Stomach (tissue), 9 donors: ENCODE results near the gene TP53. TPM values are rescaled to one million over a fixed set of nuclear protein-coding genes. Genes with fewer than 3 reads are reported as not detected.

Experiments
- DNase-seq, 2 donors: peaks; one replicate each; pipeline versions ENCODE4 v3.0.0 to v3.0.0-alpha.2; 2013 to 2019
- H3K27ac ChIP-seq, 5 donors: fragments of 200-600 bp in 4 of 5; sonication (generic) in 4 of 5; one replicate each; pipeline ENCODE4 v1.5.1; 2013 to 2019; ENCODE audit warnings: mild to moderate bottlenecking in 1 of 5, moderate library complexity in 1 of 5
- H3K27me3 ChIP-seq, 3 donors: fragments of 200-600 bp; sonication (generic); one replicate each; pipeline ENCODE4 v1.5.1; 2017 to 2019; ENCODE audit warnings: mixed run types in 1 of 3
- H3K36me3 ChIP-seq, 4 donors: fragments of 200-600 bp; sonication (generic); 1 replicate in 3 of 4; 2 replicates in 1 of 4; pipeline ENCODE4 v1.5.1; 2016 to 2019
- H3K4me1 ChIP-seq, 4 donors: fragments of 200-600 bp; sonication (generic); one replicate each; pipeline ENCODE4 v1.5.1; 2016 to 2019
- H3K4me3 ChIP-seq, 4 donors: fragments of 200-600 bp; sonication (generic) in 3 of 4; one replicate each; pipeline ENCODE4 v1.5.1; 2016 to 2019; ENCODE audit warnings: mild to moderate bottlenecking in 1 of 4
- H3K9me3 ChIP-seq, 4 donors: fragments of 200-600 bp; sonication (generic); one replicate each; pipeline ENCODE4 v1.5.1; 2016 to 2019
- EP300 ChIP-seq: sonication (generic); formaldehyde crosslinking; IDR thresholded peaks from one replicate; pipeline ENCODE4 v1.6.1; 2017; ENCODE audit warnings: antibody characterized with exemption
- POLR2A ChIP-seq, 4 donors: fragments of 450-650 bp; IDR thresholded peaks; one replicate each; pipeline ENCODE4 v1.6.1; 2016; ENCODE audit warnings: antibody characterized with exemption in 4 of 4, control low read depth in 2 of 4, mild to moderate bottlenecking in 1 of 4, moderate library complexity in 1 of 4
- POLR2AphosphoS5 ChIP-seq, 3 donors: sonication (generic); formaldehyde crosslinking; IDR thresholded peaks; one replicate each; pipeline ENCODE4 v1.6.1; 2016; ENCODE audit warnings: antibody characterized with exemption in 3 of 3
- WGBS, 5 donors: extraction: QIAGEN DNeasy Blood & Tissue Kit in 3 of 5; methylation state at CpG; one replicate each; pipeline versions ENCODE4 v1.1.5 to v1.1.7; 2013 to 2018; 5-methylcytosine and 5-hydroxymethylcytosine counted together
- intact Hi-C: fragments of 100-400 bp; cut with DNase I; formaldehyde crosslinking; loops from one replicate; pipeline ENCODE4 v1.15.1; 2023; ENCODE audit warnings: low total_unique reads
- polyA plus RNA-seq, 3 donors: library from polyadenylated mRNA; stranded (reverse); fragments of 200-250 nt; gene quantifications; one replicate each; pipeline ENCODE4 v1.2.3, GENCODE V29; 2013
- total RNA-seq, 5 donors: library from RNA; depleted of rRNA; stranded (reverse); fragments of >200 nt; gene quantifications; one replicate each; pipeline versions ENCODE4 v1.1.0 to v1.2.3, GENCODE V29; 2014 to 2016
- TF ChIP-seq, protein P1 (sequence below), 7 experiments: fragments of 450-650 bp in 4 of 7; fragments of 200-600 bp in 3 of 7; sonication (generic) in 3 of 7; IDR thresholded peaks; one replicate each; pipeline ENCODE4 v1.5.1; 2016 to 2019; ENCODE audit warnings: antibody characterized with exemption in 7 of 7, control low read depth in 2 of 7, mild to moderate bottlenecking in 1 of 7
- donor health status: healthy with polysubstance abuse.
- donor health status: Bipolar disorder and iron deficiency.
- donor health status: healthy.

Gene TP53
- total and polyA plus RNA-seq, 8 donors = 5.8 to 34.8 (median 22.0) TPM

DNA sequence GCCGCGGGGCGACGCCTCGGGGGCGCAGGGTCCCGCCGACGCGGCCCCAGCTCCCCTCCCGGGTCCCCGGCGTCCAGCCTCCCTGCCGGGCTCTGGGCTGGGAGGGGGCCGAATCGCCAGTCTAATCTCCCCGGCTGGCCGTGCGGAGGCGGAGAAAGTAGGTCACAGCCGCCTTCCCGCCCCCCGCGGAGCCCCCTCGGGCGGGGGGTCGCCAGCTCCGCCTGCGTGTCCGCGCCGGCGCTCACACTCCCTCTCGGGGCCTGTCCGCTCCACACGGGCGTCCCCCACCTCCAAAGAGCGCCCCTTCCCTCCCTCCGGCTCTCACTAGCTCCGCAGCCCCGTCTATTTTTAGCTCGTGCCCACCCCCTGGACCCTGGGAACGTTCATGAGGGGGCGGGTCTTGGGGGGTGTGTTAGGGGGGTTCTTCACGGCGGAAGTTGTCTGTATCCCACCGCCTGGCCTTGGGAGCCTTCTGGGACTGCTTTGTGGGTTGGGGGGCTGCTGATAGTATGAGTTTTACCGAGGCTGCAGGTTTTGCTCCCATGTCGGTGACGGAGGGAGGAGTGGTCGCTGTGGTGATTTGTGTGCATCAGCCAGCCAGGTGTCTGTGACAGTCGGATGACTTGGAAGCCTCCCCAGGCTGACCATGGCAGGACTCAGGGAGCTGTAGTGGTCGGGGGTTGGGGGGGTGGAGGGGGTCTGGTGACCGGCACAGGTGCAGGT, 35.5 kb downstream of the TP53 start:
- WGBS, 5 donors = 4 to 8% (median 6%) methylated on average over 29 to 54 of the region's 54 CpGs
- Histone ChIP-seq H3K27ac (peak overlapping the region in 4 of 5 donors; percentile 3 to 80 (median 36)), H3K4me3 (peak overlapping the region; percentile 45 to 67 (median 54)), H3K27me3 (peaks cover 0 to 52% (median 28%) of the 10 kb centered on the region in 3 donors), H3K9me3 (no peaks in the 10 kb centered on the region), H3K4me1 (peaks cover 18 to 27% (median 20%) of the 10 kb centered on the region in 4 donors), H3K36me3 (no peaks in the 10 kb centered on the region)
- intact Hi-C loops = no loop called here
- DNase-seq = peak in 1 of 2 donors; percentile 89
- no peak for TF ChIP-seq POLR2A (IDR thresholded peaks at IDR 0.05)
- TF ChIP-seq, protein P1, sequence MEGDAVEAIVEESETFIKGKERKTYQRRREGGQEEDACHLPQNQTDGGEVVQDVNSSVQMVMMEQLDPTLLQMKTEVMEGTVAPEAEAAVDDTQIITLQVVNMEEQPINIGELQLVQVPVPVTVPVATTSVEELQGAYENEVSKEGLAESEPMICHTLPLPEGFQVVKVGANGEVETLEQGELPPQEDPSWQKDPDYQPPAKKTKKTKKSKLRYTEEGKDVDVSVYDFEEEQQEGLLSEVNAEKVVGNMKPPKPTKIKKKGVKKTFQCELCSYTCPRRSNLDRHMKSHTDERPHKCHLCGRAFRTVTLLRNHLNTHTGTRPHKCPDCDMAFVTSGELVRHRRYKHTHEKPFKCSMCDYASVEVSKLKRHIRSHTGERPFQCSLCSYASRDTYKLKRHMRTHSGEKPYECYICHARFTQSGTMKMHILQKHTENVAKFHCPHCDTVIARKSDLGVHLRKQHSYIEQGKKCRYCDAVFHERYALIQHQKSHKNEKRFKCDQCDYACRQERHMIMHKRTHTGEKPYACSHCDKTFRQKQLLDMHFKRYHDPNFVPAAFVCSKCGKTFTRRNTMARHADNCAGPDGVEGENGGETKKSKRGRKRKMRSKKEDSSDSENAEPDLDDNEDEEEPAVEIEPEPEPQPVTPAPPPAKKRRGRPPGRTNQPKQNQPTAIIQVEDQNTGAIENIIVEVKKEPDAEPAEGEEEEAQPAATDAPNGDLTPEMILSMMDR (IDR thresholded peaks at IDR 0.05) = no peak
- TF ChIP-seq POLR2AphosphoS5 (IDR thresholded peaks at IDR 0.05) = no peak
- no peak for TF ChIP-seq EP300

DNA sequence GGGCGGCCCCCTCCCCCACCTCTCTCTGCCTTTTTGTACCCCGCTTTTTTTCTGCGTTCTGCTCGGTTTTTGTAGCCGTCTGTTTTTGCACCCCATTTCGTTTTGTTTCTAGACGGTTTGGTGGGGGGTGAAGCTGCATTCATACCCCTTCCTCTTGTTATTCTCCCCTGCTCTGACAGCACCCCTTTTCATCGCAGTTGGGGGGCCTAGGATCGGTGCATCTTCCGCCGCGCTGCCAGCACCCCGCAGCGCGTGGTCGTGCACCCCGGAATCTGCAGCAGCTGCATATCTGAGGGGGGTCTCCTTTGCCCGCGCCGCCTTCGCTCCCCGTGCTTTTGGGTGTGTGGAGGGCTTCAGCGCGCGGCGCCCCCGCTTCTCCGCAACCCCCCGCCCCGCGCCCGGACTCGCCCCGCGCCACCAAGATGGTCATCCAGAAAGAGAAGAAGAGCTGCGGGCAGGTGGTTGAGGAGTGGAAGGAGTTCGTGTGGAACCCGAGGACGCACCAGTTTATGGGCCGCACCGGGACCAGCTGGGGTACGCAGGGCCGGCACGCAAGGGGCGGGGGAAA, 36.1 kb downstream of the TP53 start:
- no peak for DNase-seq
- Histone ChIP-seq H3K27ac (peak overlapping the region in 4 of 5 donors; percentile 3 to 80 (median 36)), H3K36me3 (no peaks in the 10 kb centered on the region), H3K4me1 (peaks cover 18 to 23% (median 20%) of the 10 kb centered on the region in 4 donors), H3K27me3 (peaks cover 0 to 52% (median 28%) of the 10 kb centered on the region in 3 donors), H3K9me3 (no peaks in the 10 kb centered on the region), H3K4me3 (peak overlapping the region; percentile 45 to 67 (median 54))
- WGBS, 5 donors = 0 to 2% (median 1%) methylated on average over 36 to 45 of the region's 45 CpGs
- intact Hi-C loops = no loop called here
- TF ChIP-seq POLR2A (IDR thresholded peaks at IDR 0.05) (no peak), POLR2AphosphoS5 (IDR thresholded peaks at IDR 0.05) (no peak), EP300 (no peak)
- TF ChIP-seq, protein P1 (IDR thresholded peaks at IDR 0.05) = no peak

DNA sequence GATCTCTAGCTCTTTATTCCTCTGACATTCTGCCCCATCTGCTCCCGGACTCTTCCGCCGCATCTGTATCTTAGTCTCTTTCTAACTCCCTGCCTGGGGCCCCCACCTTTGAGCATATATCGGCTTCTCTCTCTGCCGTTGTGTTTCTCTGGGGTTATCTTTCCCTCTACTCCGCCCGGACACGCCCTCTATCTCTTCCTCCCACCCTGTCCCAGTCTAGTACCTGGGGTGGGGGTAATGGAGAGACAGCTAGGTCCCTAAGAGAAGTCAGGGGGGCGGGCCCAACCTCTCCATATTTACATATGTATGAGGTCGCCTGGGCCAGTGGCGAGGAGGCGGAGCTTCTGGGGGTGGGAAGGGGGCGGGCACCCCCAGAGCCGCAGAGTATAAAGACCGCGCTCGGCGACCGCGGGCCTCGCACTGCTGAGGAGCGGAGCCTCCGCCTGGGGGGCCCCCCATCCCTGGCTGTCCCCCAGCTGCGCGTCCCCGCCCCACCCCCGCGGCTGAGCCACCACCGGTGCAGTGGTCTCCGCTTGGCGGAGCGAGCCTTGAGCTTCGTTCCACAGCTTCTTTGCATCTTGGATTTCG, 36.7 kb downstream of the TP53 start, which contains the start of gene ATP1B2:
Gene ATP1B2 (plus strand): TSS at position 418 of the 588 bp plus-strand sequence. CDS start 593 bp downstream, outside the sequence.
- Histone ChIP-seq H3K4me3 (peak within 1 kb of the TSS; percentile 45 to 67 (median 54)), H3K9me3 (no peaks in the 10 kb centered on the region), H3K36me3 (no peaks in the 10 kb centered on the region), H3K4me1 (peaks cover 18 to 23% (median 20%) of the 10 kb centered on the region in 4 donors), H3K27me3 (peaks cover 0 to 52% (median 28%) of the 10 kb centered on the region in 3 donors), H3K27ac (peak within 1 kb of the TSS in 4 of 5 donors; percentile 3 to 80 (median 36))
- DNase-seq = peak; percentile 72 to 91
- WGBS, 5 donors = 0 to 2% (median 1%) methylated on average over 27 to 34 of the region's 34 CpGs
- intact Hi-C loops = no loop called here
- TF ChIP-seq, protein P1 (IDR thresholded peaks at IDR 0.05) = no peak
- TF ChIP-seq EP300 = no peak
- no peak for TF ChIP-seq POLR2AphosphoS5 (IDR thresholded peaks at IDR 0.05)
- no peak for TF ChIP-seq POLR2A (IDR thresholded peaks at IDR 0.05)

- peaks cover 0 to 38% (median 24%) of the 10 kb centered on the region in 3 donors for H3K27me3 ChIP-seq
- 69 to 82% (median 74%) methylated on average over 4 of the region's 4 CpGs for whole genome bisulfite sequencing, 5 donors
- TF ChIP-seq, protein P1 (IDR thresholded peaks at IDR 0.05) = no peak
- TF ChIP-seq EP300 (no peak), POLR2AphosphoS5 (IDR thresholded peaks at IDR 0.05) (no peak), POLR2A (IDR thresholded peaks at IDR 0.05) (no peak)
- no peak overlapping the region for H3K27ac ChIP-seq
- no peak for DNase-seq
- H3K4me1 ChIP-seq = peaks cover 18 to 23% (median 20%) of the 10 kb centered on the region in 4 donors
- no peaks in the 10 kb centered on the region for H3K9me3 ChIP-seq
- no peaks in the 10 kb centered on the region for H3K36me3 ChIP-seq
- H3K4me3 ChIP-seq = no peak overlapping the region
- intact Hi-C loops = no loop called here
These were observed 40.3 kb downstream of the TP53 start for GRCh38 chr17:7647018-7647417.
